Smooth muscle cell (in vitro differentiated cells): ENCODE measurements around the gene CXCL3. TPM values are rescaled to one million over a fixed set of nuclear protein-coding genes. Genes with fewer than 3 reads are reported as not detected.
A peak's percentile ranks its signal among the peaks of the same experiment; 100 is the strongest.

Experiments used
- DNase-seq: peaks from one replicate; lab custom pipeline; 2025; ENCODE audit not compliant: unreplicated experiment; lab: John Stamatoyannopoulos, UW
- H2AFZ ChIP-seq: fragments of 200-600 bp; sonication (generic); 2 replicates; pipeline ENCODE4 v1.6.0; 2016; ENCODE audit warnings: antibody characterized with exemption, low read depth, mild to moderate bottlenecking
- H3F3A ChIP-seq: fragments of 200-600 bp; sonication (generic); 2 replicates; pipeline ENCODE4 v1.6.0; 2017; ENCODE audit warnings: antibody characterized with exemption, low read depth
- H3K27ac ChIP-seq: fragments of 200-600 bp; sonication (generic); 2 replicates; pipeline ENCODE4 v1.5.1; 2016; ENCODE audit warnings: low read depth, mild to moderate bottlenecking
- H3K27me3 ChIP-seq: fragments of 200-600 bp; sonication (generic); 2 replicates; pipeline ENCODE4 v1.6.1; 2016; ENCODE audit warnings: low read depth, mild to moderate bottlenecking
- H3K36me3 ChIP-seq: fragments of 200-600 bp; sonication (generic); 2 replicates; pipeline ENCODE4 v1.5.1; 2016; ENCODE audit warnings: low read depth
- H3K4me1 ChIP-seq: fragments of 200-600 bp; sonication (generic); 2 replicates; pipeline ENCODE4 v1.5.1; 2016; ENCODE audit warnings: low read depth
- H3K4me2 ChIP-seq: fragments of 200-600 bp; sonication (generic); 2 replicates; pipeline ENCODE4 v1.6.0; 2016; ENCODE audit warnings: mild to moderate bottlenecking
- H3K4me3 ChIP-seq: fragments of 200-600 bp; sonication (generic); 2 replicates; pipeline ENCODE4 v1.5.1; 2016; ENCODE audit warnings: mild to moderate bottlenecking
- H3K79me2 ChIP-seq: fragments of 200-600 bp; sonication (generic); 2 replicates; pipeline ENCODE4 v1.6.0; 2016; ENCODE audit warnings: low read depth, mild to moderate bottlenecking
- H3K9ac ChIP-seq: fragments of 200-600 bp; sonication (generic); 2 replicates; pipeline ENCODE4 v1.6.0; 2016; ENCODE audit warnings: low read depth
- H3K9me3 ChIP-seq: fragments of 200-600 bp; sonication (generic); replicated peaks from 2 replicates; pipeline ENCODE4 v1.5.1; 2016; ENCODE audit warnings: low read depth
- H4K20me1 ChIP-seq: fragments of 200-600 bp; sonication (generic); 2 replicates; pipeline ENCODE4 v1.6.0; 2016; ENCODE audit warnings: low read depth
- WGBS: methylation state at CpG from one replicate; pipeline ENCODE4 v1.1.7; 2016; ENCODE audit warnings: low lambda C conversion rate; 5-methylcytosine and 5-hydroxymethylcytosine counted together
- polyA plus RNA-seq: library from polyadenylated mRNA; unstranded; fragments of >200 nt; fragmentation: Nextera tagmentation; extraction: Ambion mirVana; gene quantifications from 2 replicates; pipeline ENCODE4 v1.2.1, GENCODE V29; 2016
- total RNA-seq: library from RNA; depleted of rRNA; stranded (reverse); fragments of >200 nt; gene quantifications from 2 replicates; pipeline ENCODE4 v1.2.3, GENCODE V29; 2014
- TF ChIP-seq, protein P1 (sequence below): fragments of 200-600 bp; sonication (generic); IDR thresholded peaks from 2 replicates; pipeline ENCODE4 v1.5.1; 2017; ENCODE audit warnings: borderline replicate concordance, mild to moderate bottlenecking, antibody characterized with exemption; ENCODE audit not compliant: insufficient read depth, poor library complexity, severe bottlenecking

The CXCL3 gene
- total and polyA plus RNA-seq, 2 experiments from 2014 or later: 1.6 to 5.6 TPM

DNA sequence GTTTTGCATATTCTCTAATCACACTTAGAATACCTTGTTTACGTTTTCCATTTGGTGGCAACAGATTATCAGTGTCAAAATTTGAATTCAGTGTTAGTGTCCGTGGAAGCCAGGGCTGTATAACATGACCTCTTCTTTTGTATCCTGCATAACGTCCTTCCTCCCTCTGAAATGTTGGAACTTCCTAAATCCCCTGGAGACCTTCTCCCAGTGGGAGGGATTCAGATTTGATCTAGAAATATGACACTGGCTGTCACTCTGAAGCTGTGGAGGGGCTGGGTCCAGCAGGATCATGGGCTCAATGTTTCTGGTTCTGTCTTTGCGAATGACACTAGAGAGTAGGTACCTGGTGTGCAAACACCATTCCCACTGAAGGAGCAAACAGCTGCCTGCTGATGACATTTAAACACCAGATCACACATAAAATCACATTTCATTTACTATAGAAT, 850 bp upstream of the CXCL3 start:
- no peak overlapping the region for H3K27ac ChIP-seq
- H3K4me1 ChIP-seq: peaks cover 5% of the 10 kb centered on the region
- TF ChIP-seq, protein P1, sequence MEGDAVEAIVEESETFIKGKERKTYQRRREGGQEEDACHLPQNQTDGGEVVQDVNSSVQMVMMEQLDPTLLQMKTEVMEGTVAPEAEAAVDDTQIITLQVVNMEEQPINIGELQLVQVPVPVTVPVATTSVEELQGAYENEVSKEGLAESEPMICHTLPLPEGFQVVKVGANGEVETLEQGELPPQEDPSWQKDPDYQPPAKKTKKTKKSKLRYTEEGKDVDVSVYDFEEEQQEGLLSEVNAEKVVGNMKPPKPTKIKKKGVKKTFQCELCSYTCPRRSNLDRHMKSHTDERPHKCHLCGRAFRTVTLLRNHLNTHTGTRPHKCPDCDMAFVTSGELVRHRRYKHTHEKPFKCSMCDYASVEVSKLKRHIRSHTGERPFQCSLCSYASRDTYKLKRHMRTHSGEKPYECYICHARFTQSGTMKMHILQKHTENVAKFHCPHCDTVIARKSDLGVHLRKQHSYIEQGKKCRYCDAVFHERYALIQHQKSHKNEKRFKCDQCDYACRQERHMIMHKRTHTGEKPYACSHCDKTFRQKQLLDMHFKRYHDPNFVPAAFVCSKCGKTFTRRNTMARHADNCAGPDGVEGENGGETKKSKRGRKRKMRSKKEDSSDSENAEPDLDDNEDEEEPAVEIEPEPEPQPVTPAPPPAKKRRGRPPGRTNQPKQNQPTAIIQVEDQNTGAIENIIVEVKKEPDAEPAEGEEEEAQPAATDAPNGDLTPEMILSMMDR: no peak
- peaks cover 27% of the 10 kb centered on the region for H3K27me3 ChIP-seq
- peak overlapping the region; percentile 95 for H2AFZ ChIP-seq
- DNase-seq: no peak
- 30% methylated on average over 4 of the region's 4 CpGs for WGBS
- peak overlapping the region; percentile 88 for H3K4me2 ChIP-seq
- H3F3A ChIP-seq: no peaks in the 10 kb centered on the region
- H4K20me1 ChIP-seq: no peaks in the 10 kb centered on the region
- H3K4me3 ChIP-seq: peak overlapping the region; percentile 76
- no peaks in the 10 kb centered on the region for H3K36me3 ChIP-seq
- no peaks in the 10 kb centered on the region for H3K79me2 ChIP-seq
- no peak overlapping the region for H3K9ac ChIP-seq
- no peaks in the 10 kb centered on the region for H3K9me3 ChIP-seq

DNA sequence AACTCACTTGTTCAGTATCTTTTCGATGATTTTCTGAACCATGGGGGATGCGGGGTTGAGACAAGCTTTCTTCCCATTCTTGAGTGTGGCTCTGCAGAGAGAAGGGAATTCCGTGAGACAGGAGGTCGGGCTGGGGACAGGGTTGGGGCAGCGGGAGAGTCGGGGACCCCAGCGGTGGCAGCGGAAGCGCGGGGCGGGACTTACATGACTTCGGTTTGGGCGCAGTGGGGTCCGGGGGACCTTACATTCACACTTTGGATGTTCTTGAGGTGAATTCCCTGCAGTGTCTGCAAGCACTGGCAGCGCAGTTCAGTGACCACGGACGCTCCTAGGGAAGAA, 434 bp downstream of the CXCL3 start:
- Histone ChIP-seq H3K79me2 (no peaks in the 10 kb centered on the region), H2AFZ (peak overlapping the region; percentile 95), H3K36me3 (no peaks in the 10 kb centered on the region), H3F3A (no peaks in the 10 kb centered on the region), H3K9me3 (no peaks in the 10 kb centered on the region), H3K9ac (peak overlapping the region; percentile 65), H4K20me1 (no peaks in the 10 kb centered on the region), H3K4me1 (peaks cover 5% of the 10 kb centered on the region), H3K4me3 (peak overlapping the region; percentile 76), H3K27ac (no peak overlapping the region), H3K27me3 (peaks cover 27% of the 10 kb centered on the region), H3K4me2 (peak overlapping the region; percentile 88)
- no peak for DNase-seq
- 4% methylated on average over 17 of the region's 17 CpGs for WGBS
- TF ChIP-seq, protein P1: no peak

DNA sequence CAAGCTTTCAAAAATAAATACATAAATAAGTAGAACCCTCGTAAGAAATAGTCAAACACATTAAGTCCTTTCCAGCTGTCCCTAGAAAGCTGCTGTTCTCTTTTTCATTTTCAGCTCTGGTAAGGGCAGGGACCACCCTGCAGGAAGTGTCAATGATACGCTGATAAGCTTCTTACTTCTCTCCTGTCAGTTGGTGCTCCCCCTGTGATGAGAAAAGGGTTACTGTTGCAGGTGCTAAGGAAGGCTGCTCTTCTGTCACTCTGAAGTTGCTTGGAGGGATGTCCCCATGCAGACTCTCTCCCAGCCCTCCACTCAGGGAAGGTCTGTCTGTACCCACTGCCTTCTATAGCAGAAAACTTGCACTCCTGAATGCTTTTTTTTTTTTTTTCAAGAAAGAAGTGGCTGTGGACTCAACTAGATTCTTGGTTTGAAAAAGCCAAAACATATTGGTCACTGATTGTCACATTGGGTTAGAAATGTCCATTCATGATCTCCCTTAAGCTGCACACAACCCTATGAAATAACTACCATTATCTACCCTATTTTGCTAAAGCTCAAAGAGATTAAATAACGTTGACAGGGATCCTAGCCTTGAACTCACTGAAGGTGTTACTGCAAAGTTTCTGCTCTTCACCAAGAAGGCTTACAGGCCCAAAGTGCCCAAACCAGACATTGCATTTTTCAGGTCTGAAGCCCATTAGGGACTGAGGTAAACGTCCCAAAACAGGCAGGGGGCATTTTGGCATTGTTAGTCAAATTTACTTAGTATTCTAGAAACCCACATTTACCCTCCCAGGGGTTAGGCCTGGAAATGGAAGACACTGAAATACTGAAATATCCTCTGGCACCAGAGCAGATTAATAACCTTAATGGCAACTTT, 1.2 kb downstream of the CXCL3 start:
- Histone ChIP-seq H3K4me3 (peak overlapping the region; percentile 76), H3K4me2 (peak overlapping the region; percentile 88), H3K4me1 (peaks cover 5% of the 10 kb centered on the region), H3F3A (no peaks in the 10 kb centered on the region), H3K9ac (no peak overlapping the region), H4K20me1 (no peaks in the 10 kb centered on the region), H3K36me3 (no peaks in the 10 kb centered on the region), H3K79me2 (no peaks in the 10 kb centered on the region), H3K27me3 (peaks cover 27% of the 10 kb centered on the region), H3K9me3 (no peaks in the 10 kb centered on the region), H2AFZ (peak overlapping the region; percentile 95), H3K27ac (no peak overlapping the region)
- no peak for DNase-seq
- WGBS: 47% methylated on average over 4 of the region's 4 CpGs
- TF ChIP-seq, protein P1: no peak

DNA sequence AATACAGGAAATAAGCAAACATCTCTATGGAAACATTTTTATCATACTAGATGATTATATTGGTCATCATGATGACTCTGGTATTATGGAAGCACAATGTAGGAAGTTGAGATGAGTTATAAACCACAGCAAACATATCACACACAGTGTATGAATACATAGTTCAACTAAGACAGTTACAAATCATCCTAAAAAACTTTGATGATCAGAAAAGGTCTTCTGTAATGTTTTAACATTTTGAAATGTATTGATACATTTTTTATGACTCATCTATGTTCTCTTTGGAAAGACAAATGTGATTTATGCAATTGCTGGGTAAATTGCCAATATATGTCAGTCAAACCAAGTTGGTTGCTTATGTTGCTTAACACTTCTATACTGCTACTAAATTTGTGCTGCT, 4.8 kb downstream of the CXCL3 start:
- Histone ChIP-seq H3K4me2 (no peak overlapping the region), H4K20me1 (no peaks in the 10 kb centered on the region), H3K9me3 (no peaks in the 10 kb centered on the region), H3K36me3 (no peaks in the 10 kb centered on the region), H3K9ac (no peak overlapping the region), H2AFZ (no peak overlapping the region), H3K4me1 (no peaks in the 10 kb centered on the region), H3K27ac (no peak overlapping the region), H3K79me2 (no peaks in the 10 kb centered on the region), H3F3A (no peaks in the 10 kb centered on the region), H3K4me3 (no peak overlapping the region), H3K27me3 (peaks cover 18% of the 10 kb centered on the region)
- no peak for DNase-seq
- TF ChIP-seq, protein P1: no peak
